ENCODE results near the gene ADRB2.

The ADRB2 gene

GRCh38 chr5:148815578-148815977, 10.8 kb upstream of the ADRB2 start:
- no peak overlapping the region for H2AFZ ChIP-seq (ENCODE audit: low read depth, low read length, severe bottlenecking)
- no peaks in the 10 kb centered on the region for H4K20me1 ChIP-seq (ENCODE audit: low read depth, low read length)
- H3K9me3 ChIP-seq (ENCODE audit: insufficient read depth, low read length) = no peaks in the 10 kb centered on the region
- H3K4me2 ChIP-seq (ENCODE audit: low read depth, low read length, poor library complexity, severe bottlenecking) = no peak overlapping the region
- H3K36me3 ChIP-seq (ENCODE audit: low read length) = no peaks in the 10 kb centered on the region
- no peaks in the 10 kb centered on the region for H3F3A ChIP-seq (ENCODE audit: insufficient read depth)
- H3K9ac ChIP-seq (ENCODE audit: low read length) = no peak overlapping the region
- H3K4me3 ChIP-seq (ENCODE audit: insufficient read depth, low read length, poor library complexity, severe bottlenecking) = no peak overlapping the region
- H3K27ac ChIP-seq (ENCODE audit: low read depth, low read length) = no peak overlapping the region
- no peak for TF ChIP-seq EZH2phosphoT487 (conservative IDR thresholded peaks at IDR 0.05; ENCODE audit: low read length)
- TF ChIP-seq CTCF (IDR thresholded peaks at IDR 0.05; ENCODE audit: insufficient read depth, low read length, poor library complexity, severe bottlenecking) = no peak
- no peaks in the 10 kb centered on the region for H3K9me2 ChIP-seq (replicated peaks; ENCODE audit: insufficient read depth, low read length)
- H3K27me3 ChIP-seq (ENCODE audit: low read length) = no peaks in the 10 kb centered on the region
- H3K79me2 ChIP-seq (ENCODE audit: insufficient read depth, low read length) = no peaks in the 10 kb centered on the region

DNA sequence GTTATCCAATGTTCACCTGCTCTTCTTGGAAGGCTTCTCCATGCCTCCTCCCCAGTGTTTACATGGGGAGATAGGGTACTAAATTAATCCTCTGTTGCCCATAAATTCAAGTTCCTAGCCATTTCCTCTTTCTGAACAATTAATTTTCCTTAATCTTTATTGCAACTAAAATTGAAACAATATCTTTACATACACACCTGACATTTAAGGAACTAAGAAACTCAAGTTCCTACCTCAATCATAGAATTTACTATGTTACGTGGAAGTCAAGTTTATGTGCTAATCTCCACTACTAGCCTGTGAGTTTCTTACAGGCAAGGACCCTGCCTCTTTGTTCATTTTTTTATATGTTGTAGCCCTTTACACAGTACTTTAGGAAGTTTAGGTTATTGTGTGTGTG, 10.1 kb upstream of the ADRB2 start:
- H3K9ac ChIP-seq (ENCODE audit: low read length) = no peak overlapping the region
- H3K79me2 ChIP-seq (ENCODE audit: insufficient read depth, low read length) = no peaks in the 10 kb centered on the region
- TF ChIP-seq EZH2phosphoT487 (conservative IDR thresholded peaks at IDR 0.05; ENCODE audit: low read length) (no peak), CTCF (IDR thresholded peaks at IDR 0.05; ENCODE audit: insufficient read depth, low read length, poor library complexity, severe bottlenecking) (no peak)
- no peak overlapping the region for H3K27ac ChIP-seq (ENCODE audit: low read depth, low read length)
- H3K4me2 ChIP-seq (ENCODE audit: low read depth, low read length, poor library complexity, severe bottlenecking) = no peak overlapping the region
- H3K9me2 ChIP-seq (replicated peaks; ENCODE audit: insufficient read depth, low read length) = no peaks in the 10 kb centered on the region
- no peak overlapping the region for H2AFZ ChIP-seq (ENCODE audit: low read depth, low read length, severe bottlenecking)
- H4K20me1 ChIP-seq (ENCODE audit: low read depth, low read length) = no peaks in the 10 kb centered on the region
- H3F3A ChIP-seq (ENCODE audit: insufficient read depth) = no peaks in the 10 kb centered on the region
- H3K4me3 ChIP-seq (ENCODE audit: insufficient read depth, low read length, poor library complexity, severe bottlenecking) = no peak overlapping the region
- no peaks in the 10 kb centered on the region for H3K27me3 ChIP-seq (ENCODE audit: low read length)
- H3K36me3 ChIP-seq (ENCODE audit: low read length) = no peaks in the 10 kb centered on the region
- no peaks in the 10 kb centered on the region for H3K9me3 ChIP-seq (ENCODE audit: insufficient read depth, low read length)

- Histone ChIP-seq H3K9me2 (replicated peaks; ENCODE audit: insufficient read depth, low read length) (no peaks in the 10 kb centered on the region), H3F3A (ENCODE audit: insufficient read depth) (no peaks in the 10 kb centered on the region), H3K4me3 (ENCODE audit: insufficient read depth, low read length, poor library complexity, severe bottlenecking) (no peak overlapping the region), H3K9ac (ENCODE audit: low read length) (no peak overlapping the region), H4K20me1 (ENCODE audit: low read depth, low read length) (no peaks in the 10 kb centered on the region), H3K27me3 (ENCODE audit: low read length) (no peaks in the 10 kb centered on the region), H3K27ac (ENCODE audit: low read depth, low read length) (no peak overlapping the region), H3K9me3 (ENCODE audit: insufficient read depth, low read length) (no peaks in the 10 kb centered on the region), H3K4me2 (ENCODE audit: low read depth, low read length, poor library complexity, severe bottlenecking) (no peak overlapping the region), H3K79me2 (ENCODE audit: insufficient read depth, low read length) (no peaks in the 10 kb centered on the region), H3K36me3 (ENCODE audit: low read length) (no peaks in the 10 kb centered on the region), H2AFZ (ENCODE audit: low read depth, low read length, severe bottlenecking) (no peak overlapping the region)
- TF ChIP-seq CTCF (IDR thresholded peaks at IDR 0.05; ENCODE audit: insufficient read depth, low read length, poor library complexity, severe bottlenecking) (no peak), EZH2phosphoT487 (conservative IDR thresholded peaks at IDR 0.05; ENCODE audit: low read length) (no peak)
Measured at GRCh38 chr5:148816782-148817181, 9.6 kb upstream of the ADRB2 start.

DNA sequence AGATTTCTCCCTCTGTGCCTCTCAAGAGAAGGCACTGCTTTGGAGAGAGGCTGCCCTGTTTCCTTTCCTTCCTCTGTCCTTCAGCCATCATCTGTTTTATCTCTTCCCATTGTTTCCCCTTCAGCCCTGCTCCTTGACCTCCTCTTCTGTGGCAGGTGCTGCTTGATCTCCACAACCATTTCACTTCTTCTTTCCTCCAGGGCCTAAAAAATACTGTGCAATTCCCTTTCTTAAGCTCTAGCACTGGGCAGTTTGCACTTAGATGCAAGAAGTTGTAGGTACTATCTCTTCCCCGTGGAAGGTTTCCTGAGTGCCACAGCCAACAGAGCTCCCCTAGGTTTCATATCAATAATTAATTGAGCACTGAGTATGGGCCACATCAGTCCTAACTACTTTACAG, 8.8 kb upstream of the ADRB2 start:
- TF ChIP-seq CTCF (IDR thresholded peaks at IDR 0.05; ENCODE audit: insufficient read depth, low read length, poor library complexity, severe bottlenecking) (no peak), EZH2phosphoT487 (conservative IDR thresholded peaks at IDR 0.05; ENCODE audit: low read length) (no peak)
- Histone ChIP-seq H2AFZ (ENCODE audit: low read depth, low read length, severe bottlenecking) (no peak overlapping the region), H3K36me3 (ENCODE audit: low read length) (no peaks in the 10 kb centered on the region), H3K9me2 (replicated peaks; ENCODE audit: insufficient read depth, low read length) (no peaks in the 10 kb centered on the region), H3K27me3 (ENCODE audit: low read length) (no peaks in the 10 kb centered on the region), H3K79me2 (ENCODE audit: insufficient read depth, low read length) (no peaks in the 10 kb centered on the region), H3K4me3 (ENCODE audit: insufficient read depth, low read length, poor library complexity, severe bottlenecking) (no peak overlapping the region), H3F3A (ENCODE audit: insufficient read depth) (no peaks in the 10 kb centered on the region), H3K9ac (ENCODE audit: low read length) (no peak overlapping the region), H3K9me3 (ENCODE audit: insufficient read depth, low read length) (no peaks in the 10 kb centered on the region), H3K27ac (ENCODE audit: low read depth, low read length) (no peak overlapping the region), H3K4me2 (ENCODE audit: low read depth, low read length, poor library complexity, severe bottlenecking) (no peak overlapping the region), H4K20me1 (ENCODE audit: low read depth, low read length) (no peaks in the 10 kb centered on the region)
